Activated T-helper 17 cell treated with anti-CD3 and anti-CD28 coated beads, Interleukin-2, amount 50 U/mL, for 72 hours (primary cell): ENCODE measurements around the gene CEBPZ. TPM values are rescaled to one million over a fixed set of nuclear protein-coding genes. Genes with fewer than 3 reads are reported as not detected.

ENCODE experiments used
- ATAC-seq: fragments of 150-1000 bp; cut with Tn5 transposase; replicated peaks from 2 replicates; pipeline ENCODE4 v1.10.0; 2021; ENCODE audit warnings: mild to moderate bottlenecking, moderate library complexity
- H3K27ac Mint-ChIP-seq: one replicate; pipeline ENCODE4 v1.8.0; 2022; ENCODE audit warnings: mixed read lengths
- H3K27me3 Mint-ChIP-seq: one replicate; pipeline ENCODE4 v1.8.0; 2022; ENCODE audit warnings: mixed read lengths
- H3K36me3 Mint-ChIP-seq: one replicate; pipeline ENCODE4 v1.8.0; 2022; ENCODE audit warnings: low read depth, mild to moderate bottlenecking, mixed read lengths
- H3K4me1 Mint-ChIP-seq: one replicate; pipeline ENCODE4 v1.8.0; 2022; ENCODE audit warnings: mixed read lengths
- H3K4me3 Mint-ChIP-seq: one replicate; pipeline ENCODE4 v1.8.0; 2022; ENCODE audit warnings: mild to moderate bottlenecking, mixed read lengths
- H3K9me3 Mint-ChIP-seq: one replicate; pipeline ENCODE4 v1.8.0; 2022; ENCODE audit warnings: mixed read lengths
- total RNA-seq, 2 donors: library from RNA; stranded (reverse); gene quantifications; one replicate each; pipeline ENCODE4 v1.2.3, GENCODE V29; 2022

CEBPZ gene
- total RNA-seq, 2 donors from 2014 or later: 55.6 to 68.3 TPM

- no peaks in the 10 kb centered on the region for H3K4me1 Mint-ChIP-seq
- no peaks in the 10 kb centered on the region for H3K36me3 Mint-ChIP-seq
- H3K27ac Mint-ChIP-seq: no peak overlapping the region
- ATAC-seq: no peak
- H3K4me3 Mint-ChIP-seq: no peak overlapping the region
- peaks cover 4% of the 10 kb centered on the region for H3K27me3 Mint-ChIP-seq
- no peaks in the 10 kb centered on the region for H3K9me3 Mint-ChIP-seq
These were observed 51.3 kb downstream of the CEBPZ start for GRCh38 chr2:37180006-37180639.

GRCh38 chr2:37173741-37174140, 57.7 kb downstream of the CEBPZ start:
- H3K27ac Mint-ChIP-seq: no peak overlapping the region
- H3K4me1 Mint-ChIP-seq: no peaks in the 10 kb centered on the region
- no peaks in the 10 kb centered on the region for H3K9me3 Mint-ChIP-seq
- no peak overlapping the region for H3K4me3 Mint-ChIP-seq
- no peak for ATAC-seq
- H3K36me3 Mint-ChIP-seq: no peaks in the 10 kb centered on the region
- no peaks in the 10 kb centered on the region for H3K27me3 Mint-ChIP-seq

DNA sequence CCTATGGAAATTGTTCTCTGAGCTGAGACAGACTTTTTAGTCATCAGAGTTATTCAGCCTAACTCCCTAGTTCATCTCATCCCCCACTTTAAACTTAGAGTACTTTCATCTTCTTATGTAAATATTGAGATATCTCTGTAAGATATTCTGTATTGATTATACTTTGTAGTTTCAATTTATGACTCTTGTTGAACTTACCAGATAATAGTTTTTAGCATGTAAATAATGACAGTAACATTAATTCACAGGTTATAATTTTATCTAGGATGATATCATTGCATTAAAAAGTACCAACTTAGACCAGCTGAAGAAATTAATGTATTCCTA, 59.8 kb downstream of the CEBPZ start:
- Mint-ChIP-seq H3K36me3 (no peaks in the 10 kb centered on the region), H3K27me3 (no peaks in the 10 kb centered on the region), H3K4me1 (no peaks in the 10 kb centered on the region), H3K4me3 (no peak overlapping the region), H3K9me3 (no peaks in the 10 kb centered on the region), H3K27ac (no peak overlapping the region)
- ATAC-seq: no peak

GRCh38 chr2:37168217-37168981, 63.0 kb downstream of the CEBPZ start:
- Mint-ChIP-seq H3K4me1 (no peaks in the 10 kb centered on the region), H3K27ac (no peak overlapping the region), H3K9me3 (peaks cover 5% of the 10 kb centered on the region), H3K27me3 (no peaks in the 10 kb centered on the region), H3K4me3 (no peak overlapping the region), H3K36me3 (no peaks in the 10 kb centered on the region)
- ATAC-seq: peak; percentile 76

- H3K9me3 Mint-ChIP-seq: peaks cover 5% of the 10 kb centered on the region
- no peaks in the 10 kb centered on the region for H3K27me3 Mint-ChIP-seq
- no peaks in the 10 kb centered on the region for H3K36me3 Mint-ChIP-seq
- H3K4me3 Mint-ChIP-seq: no peak overlapping the region
- no peaks in the 10 kb centered on the region for H3K4me1 Mint-ChIP-seq
- no peak for ATAC-seq
- no peak overlapping the region for H3K27ac Mint-ChIP-seq
These were observed 63.7 kb downstream of the CEBPZ start for GRCh38 chr2:37167636-37168180.

DNA sequence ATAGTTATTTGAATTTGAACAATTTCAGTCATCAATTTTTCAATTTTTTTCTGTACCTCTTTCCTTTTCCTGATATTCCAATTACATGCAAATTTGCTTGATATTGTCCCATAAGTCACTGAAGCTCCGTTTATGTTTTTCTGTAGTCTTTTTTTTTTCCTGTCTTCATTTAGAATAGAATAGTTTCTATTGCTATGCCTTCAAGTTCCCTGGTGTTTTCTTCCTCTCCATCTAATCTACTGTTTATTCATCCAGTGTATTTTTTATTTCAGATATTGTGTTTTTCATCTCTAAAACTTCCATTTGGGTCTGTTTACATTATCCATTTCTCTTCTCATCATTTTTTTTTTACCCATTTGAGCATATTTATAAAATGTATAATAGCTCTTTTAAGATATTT, 66.6 kb downstream of the CEBPZ start:
- ATAC-seq: no peak
- no peak overlapping the region for H3K4me3 Mint-ChIP-seq
- H3K36me3 Mint-ChIP-seq: no peaks in the 10 kb centered on the region
- H3K27ac Mint-ChIP-seq: no peak overlapping the region
- H3K9me3 Mint-ChIP-seq: peaks cover 5% of the 10 kb centered on the region
- H3K27me3 Mint-ChIP-seq: no peaks in the 10 kb centered on the region
- H3K4me1 Mint-ChIP-seq: no peaks in the 10 kb centered on the region

DNA sequence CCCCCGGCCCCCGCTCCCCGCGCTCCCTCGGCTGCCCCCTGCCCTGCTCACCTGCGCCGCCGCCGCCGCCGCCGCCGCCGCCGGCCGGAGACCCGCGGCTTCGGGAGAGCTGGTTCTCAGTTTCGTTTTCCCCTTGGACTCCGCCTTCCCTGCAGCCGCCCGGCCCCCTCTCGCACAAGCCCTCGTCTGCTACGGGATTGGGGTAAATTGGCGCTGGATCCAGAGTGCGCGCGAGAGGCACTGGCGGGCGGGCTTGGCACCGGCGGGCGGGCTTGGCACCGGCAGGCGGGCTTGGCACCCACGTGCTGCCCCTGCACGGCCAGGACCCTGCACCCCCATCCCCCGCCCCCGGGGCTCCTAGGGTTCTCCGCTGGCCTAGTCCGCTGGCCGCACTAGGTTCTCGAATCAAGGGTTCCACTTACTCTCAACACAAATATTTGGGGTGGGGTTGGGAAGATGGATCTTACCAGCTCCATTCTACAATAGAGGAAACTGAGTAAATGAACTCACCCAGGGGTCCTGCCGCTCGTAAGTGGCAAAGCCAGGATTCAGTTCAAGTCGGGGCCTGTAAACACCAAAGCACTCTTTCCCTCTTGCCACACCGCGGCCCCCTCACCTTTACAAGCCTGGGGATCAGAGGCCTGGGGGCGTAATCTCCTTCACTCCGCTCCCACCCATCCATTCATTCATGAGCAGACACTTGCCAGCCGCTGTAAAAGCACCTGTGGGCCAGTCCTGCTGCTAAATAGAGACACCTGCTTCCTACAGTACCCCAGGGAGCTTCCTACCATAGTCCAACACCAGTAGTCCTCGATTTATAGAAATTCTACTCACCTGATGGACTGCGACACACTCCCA, 74.3 kb downstream of the CEBPZ start, which contains the start of gene EIF2AK2:
TSS of gene EIF2AK2 (minus strand) at position 124 of the 858 bp plus-strand sequence. CDS start 9,174 bp downstream, outside the sequence.
- H3K9me3 Mint-ChIP-seq: peaks cover 8% of the 10 kb centered on the region
- peak; percentile 87 for ATAC-seq
- H3K4me3 Mint-ChIP-seq: peak within 1 kb of the TSS; percentile 89
- peaks cover 37% of the 10 kb centered on the region for H3K4me1 Mint-ChIP-seq
- H3K36me3 Mint-ChIP-seq: peaks cover 13% of the 10 kb centered on the region
- no peaks in the 10 kb centered on the region for H3K27me3 Mint-ChIP-seq
- peak within 1 kb of the TSS; percentile 96 for H3K27ac Mint-ChIP-seq

DNA sequence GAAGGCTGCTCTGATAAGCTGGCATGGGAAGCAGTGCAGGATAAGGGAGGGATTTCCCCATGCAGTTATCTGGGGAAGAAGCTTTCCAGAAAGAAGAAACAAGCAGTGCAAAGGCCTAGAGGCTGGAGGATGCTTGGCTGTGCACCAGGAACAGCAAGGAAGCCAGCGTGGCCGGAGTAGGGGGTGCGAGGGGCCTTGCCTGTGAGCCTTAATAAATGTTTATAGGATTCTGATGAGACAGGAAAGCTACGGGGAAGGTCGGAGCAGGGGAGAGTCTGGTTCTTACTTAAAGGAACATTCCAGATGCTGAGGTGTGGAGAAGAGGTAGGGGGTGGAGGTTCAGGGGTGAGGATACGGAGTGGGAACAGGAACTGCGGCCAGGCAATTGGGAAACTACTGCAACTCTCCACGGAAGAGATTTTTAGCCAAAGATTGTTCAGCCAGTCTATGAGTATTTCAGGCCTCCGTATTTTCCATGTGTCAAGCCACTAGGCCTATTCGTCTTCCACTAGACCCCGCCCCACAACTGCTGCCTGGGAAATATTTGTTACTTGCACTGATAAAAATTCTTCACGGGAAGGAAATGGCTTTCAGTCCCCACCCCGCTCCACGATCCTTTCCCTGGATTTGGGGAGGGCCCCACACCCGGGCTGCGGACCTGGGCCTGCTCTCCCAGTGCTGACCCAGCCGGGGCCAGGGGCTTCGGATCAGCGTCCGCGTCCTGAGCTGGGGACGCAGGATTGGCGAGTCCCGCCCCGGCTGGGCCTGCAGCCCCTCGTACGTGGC, 75.1 kb downstream of the CEBPZ start:
- ATAC-seq: peak; percentile 36
- H3K9me3 Mint-ChIP-seq: peaks cover 8% of the 10 kb centered on the region
- no peaks in the 10 kb centered on the region for H3K27me3 Mint-ChIP-seq
- peaks cover 38% of the 10 kb centered on the region for H3K4me1 Mint-ChIP-seq
- H3K4me3 Mint-ChIP-seq: peak overlapping the region; percentile 89
- peaks cover 13% of the 10 kb centered on the region for H3K36me3 Mint-ChIP-seq
- peak overlapping the region; percentile 96 for H3K27ac Mint-ChIP-seq

DNA sequence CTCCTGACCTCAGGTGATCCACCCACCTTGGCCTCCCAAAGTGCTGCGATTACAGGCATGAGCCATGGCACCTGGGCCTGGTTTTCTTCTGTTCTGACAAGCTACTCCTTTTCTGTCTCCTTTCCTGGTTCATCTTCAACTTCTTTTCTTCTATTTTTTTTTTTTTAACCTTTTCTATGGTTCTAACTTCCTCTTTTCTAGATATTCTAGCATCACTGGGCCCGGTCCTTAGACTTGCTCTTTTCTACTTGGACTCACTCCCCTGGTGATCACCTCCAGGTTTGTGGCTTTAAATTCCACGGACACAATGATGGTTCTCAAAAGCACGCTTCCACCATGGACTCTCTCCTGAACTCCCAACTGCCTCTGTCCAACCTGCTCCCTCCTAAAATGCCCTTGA, 76.6 kb downstream of the CEBPZ start:
- peaks cover 8% of the 10 kb centered on the region for H3K9me3 Mint-ChIP-seq
- ATAC-seq: no peak
- H3K4me3 Mint-ChIP-seq: peak overlapping the region; percentile 89
- H3K36me3 Mint-ChIP-seq: peaks cover 15% of the 10 kb centered on the region
- no peaks in the 10 kb centered on the region for H3K27me3 Mint-ChIP-seq
- H3K4me1 Mint-ChIP-seq: peaks cover 46% of the 10 kb centered on the region
- peak overlapping the region; percentile 96 for H3K27ac Mint-ChIP-seq

DNA sequence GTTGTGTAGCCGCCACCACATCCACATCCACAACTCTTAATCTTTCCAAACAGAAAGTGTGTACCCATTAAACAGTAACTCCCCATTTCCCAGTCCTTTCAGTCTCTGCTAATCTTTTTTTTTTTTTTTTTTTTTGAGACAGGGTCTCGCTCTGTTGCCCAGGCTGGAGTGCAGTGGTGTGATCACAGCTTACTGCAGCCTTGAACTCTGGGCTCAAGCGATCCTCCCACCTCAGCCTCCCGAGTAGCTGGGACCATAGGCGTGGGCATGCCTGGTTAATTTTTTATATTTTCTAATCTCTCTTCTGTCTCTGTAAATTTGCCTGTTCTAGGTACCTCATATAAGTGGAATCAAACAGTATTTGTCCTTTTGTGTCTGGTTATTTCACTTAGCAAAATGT, 78.2 kb downstream of the CEBPZ start:
- Mint-ChIP-seq H3K36me3 (peaks cover 28% of the 10 kb centered on the region), H3K27ac (peak overlapping the region; percentile 61), H3K9me3 (peaks cover 8% of the 10 kb centered on the region), H3K27me3 (no peaks in the 10 kb centered on the region), H3K4me3 (peak overlapping the region; percentile 20), H3K4me1 (peaks cover 57% of the 10 kb centered on the region)
- no peak for ATAC-seq

Other genes starting within 250 kb of the CEBPZ start
- gene HEATR5B, start 147.2 kb downstream of the CEBPZ start, total RNA-seq: 10 to 100 TPM; 23.2 to 23.9 TPM
- gene GPATCH11, start 147.1 kb downstream of the CEBPZ start, total RNA-seq: 10 to 100 TPM; 12.4 to 17.9 TPM
- 10 to 100 TPM; 25.4 to 45.1 TPM for gene EIF2AK2, start 74.6 kb downstream of the CEBPZ start, total RNA-seq
- gene SULT6B1, start 42.9 kb downstream of the CEBPZ start, total RNA-seq: not detected
- 10 to 100 TPM; 44.5 to 49.6 TPM for gene CEBPZOS, start 35.1 kb downstream of the CEBPZ start, total RNA-seq
- gene NDUFAF7, start 62 bp upstream of the CEBPZ start, total RNA-seq: 10 to 100 TPM; 21.9 to 29.8 TPM
- 10 to 100 TPM; 28.2 to 35.6 TPM for gene PRKD3, start 93.2 kb upstream of the CEBPZ start, total RNA-seq
- gene QPCT, start 113.0 kb upstream of the CEBPZ start, total RNA-seq: under 1 TPM; 0.53 to 0.71 TPM